HG03045 (cell line): ENCODE results near the gene TMEM91.
"Not testable (repeated sequence)": the region's sequence is repeated elsewhere in the genome, so short reads cannot be mapped to it uniquely, and the experiment has no call there.

ENCODE experiments used
- ATAC-seq: cut with Tn5 transposase; IDR thresholded peaks from one replicate; pipeline ENCODE4 v1.9.1; 2021; ENCODE audit warnings: mild to moderate bottlenecking, moderate library complexity; ENCODE audit not compliant: unreplicated experiment

TMEM91 gene

GRCh38 chr19:41373993-41374392, 2.3 kb upstream of the TMEM91 start:
- ATAC-seq = no peak

DNA sequence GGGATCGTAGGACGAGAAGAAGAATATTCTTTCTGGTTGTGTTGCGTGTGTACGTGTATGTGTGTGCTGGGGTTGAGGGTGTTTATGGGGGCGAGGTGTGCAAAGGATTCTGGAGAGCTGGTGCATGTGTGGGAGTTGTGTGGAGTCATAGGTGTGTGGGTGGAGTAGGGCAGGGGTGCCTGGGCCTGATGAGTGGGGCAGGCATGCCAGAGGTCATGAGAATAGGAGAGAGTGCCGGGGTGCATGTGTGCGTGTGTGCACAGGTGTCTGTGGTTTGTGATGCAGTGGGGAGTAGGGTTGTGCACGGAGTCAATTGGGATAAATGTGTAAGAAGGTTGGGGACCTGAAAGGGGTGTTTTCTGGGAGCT, 649 bp downstream of the TMEM91 start:
- no peak for ATAC-seq

- peak; percentile 61 for ATAC-seq
Measured at GRCh38 chr19:41377977-41378709, 1.8 kb downstream of the TMEM91 start.

DNA sequence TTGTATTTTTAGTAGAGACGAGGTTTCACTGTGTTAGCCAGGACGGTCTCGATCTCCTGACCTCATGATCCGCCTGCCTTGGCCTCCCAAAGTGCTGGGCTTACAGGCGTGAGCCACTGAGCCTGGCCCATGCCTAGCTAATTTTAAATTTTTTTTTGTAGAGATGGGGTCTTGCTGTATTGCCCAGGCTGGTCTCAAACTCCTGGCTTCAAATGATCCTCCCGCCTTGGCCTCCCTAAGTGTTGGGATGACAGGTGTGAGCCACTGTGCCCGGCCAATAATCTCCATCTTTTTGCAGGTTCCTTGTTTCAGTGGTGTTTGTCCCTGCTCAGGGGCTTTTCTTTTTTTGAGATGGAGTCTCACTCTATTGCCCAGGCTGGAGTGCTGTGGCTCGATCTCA, 5.2 kb downstream of the TMEM91 start:
- ATAC-seq = not testable (repeated sequence)

- no peak for ATAC-seq
Measured at GRCh38 chr19:41384351-41384750, 8.0 kb downstream of the TMEM91 start.

DNA sequence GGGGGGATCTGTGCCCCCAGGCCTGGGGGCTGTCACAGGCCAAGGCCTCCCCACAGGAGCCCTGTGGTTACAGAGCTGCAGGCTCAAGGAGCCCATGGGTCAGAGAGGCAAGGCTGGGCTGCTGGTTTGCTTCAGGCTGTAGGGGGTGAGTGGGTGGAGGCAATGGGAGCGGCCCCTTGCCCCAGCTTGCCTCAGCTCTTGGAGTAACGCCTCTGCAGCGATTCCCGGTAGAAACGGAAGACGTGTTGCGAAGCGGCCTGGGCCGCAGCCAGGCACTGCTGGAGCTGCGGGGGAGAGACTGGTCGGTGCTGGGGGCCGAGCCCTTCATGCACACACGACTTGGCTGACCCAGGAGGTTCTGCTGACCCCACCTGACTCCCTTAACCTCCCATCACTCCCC, 10.1 kb downstream of the TMEM91 start:
- no peak for ATAC-seq

GRCh38 chr19:41391618-41392017, 15.3 kb downstream of the TMEM91 start:
- no peak for ATAC-seq

GRCh38 chr19:41392775-41393174, 16.4 kb downstream of the TMEM91 start:
- no peak for ATAC-seq

GRCh38 chr19:41395355-41395754, 19.0 kb downstream of the TMEM91 start:
- no peak for ATAC-seq

DNA sequence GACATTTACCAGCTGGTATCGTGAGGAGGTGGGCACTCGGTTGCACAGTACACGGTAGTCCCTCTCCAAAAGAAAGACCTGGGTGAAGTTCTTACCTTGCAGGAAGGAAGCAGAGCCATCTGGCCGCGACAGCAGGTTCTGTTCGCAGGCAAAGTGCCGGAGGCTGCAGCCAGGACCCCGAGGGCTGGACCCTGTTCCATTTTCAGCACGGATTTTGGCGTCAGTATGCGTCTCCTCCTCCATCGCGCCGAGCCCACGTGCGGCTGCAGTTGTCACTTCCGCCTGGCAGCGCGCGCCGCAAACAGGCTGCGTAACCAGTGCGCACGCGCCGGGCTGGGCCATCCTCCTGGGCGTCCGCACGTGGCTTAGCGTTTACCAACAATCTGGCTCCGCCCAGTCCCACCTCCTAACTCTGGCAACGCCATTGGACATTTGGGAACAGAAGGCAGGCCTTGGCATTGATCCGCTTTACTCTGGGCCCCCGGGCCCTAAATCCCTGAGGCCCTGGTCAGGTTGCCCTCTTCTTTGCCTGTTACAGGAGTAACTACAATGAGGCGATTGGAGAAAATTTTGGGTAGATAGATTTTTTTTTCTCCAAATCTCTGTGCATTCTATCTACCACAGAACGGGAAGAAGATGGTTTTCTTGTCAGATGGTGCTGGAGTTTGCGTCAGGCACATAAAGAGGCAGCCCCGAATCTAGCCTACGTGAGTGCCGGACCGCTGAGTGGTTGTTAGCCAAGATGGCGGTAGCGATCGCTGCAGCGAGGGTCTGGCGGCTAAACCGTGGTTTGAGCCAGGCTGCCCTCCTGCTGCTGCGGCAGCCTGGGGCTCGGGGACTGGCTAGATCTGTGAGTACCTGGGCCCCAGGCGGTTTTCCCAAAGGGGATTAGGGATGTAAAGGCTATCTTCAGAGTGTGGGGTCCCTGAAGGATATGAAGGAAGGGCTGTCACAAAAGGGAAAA, 21.0 kb downstream of the TMEM91 start, which contains the start of the genes BCKDHA and EXOSC5:
TSS of gene BCKDHA (plus strand) at position 733 of the 964 bp plus-strand sequence. CDS start at position 743, 10 bp downstream.
TSS of gene EXOSC5 (minus strand) at position 274 of the 964 bp plus-strand sequence. CDS start at position 243, 31 bp downstream.
- peak; percentile 89 for ATAC-seq

DNA sequence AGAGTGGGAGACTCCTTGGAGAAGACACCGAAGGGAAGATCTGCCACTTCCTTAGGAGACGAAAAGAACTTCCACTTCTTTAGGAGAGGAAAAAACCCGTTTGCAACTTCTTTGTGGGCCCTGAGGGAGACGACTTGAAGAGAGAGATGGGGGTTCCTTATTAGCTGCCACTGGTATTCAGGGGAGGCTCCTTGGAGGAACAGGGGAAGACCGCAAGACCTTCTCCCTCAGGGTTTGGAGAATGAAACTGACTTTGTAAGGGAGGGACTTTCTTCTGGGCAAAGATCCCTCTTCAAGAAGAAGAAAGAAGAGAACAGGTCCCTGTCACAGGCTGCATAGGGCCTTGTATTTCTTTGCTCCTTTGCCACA, 21.7 kb downstream of the TMEM91 start:
- no peak for ATAC-seq

- no peak for ATAC-seq
Measured at GRCh38 chr19:41398598-41398997, 22.3 kb downstream of the TMEM91 start.

DNA sequence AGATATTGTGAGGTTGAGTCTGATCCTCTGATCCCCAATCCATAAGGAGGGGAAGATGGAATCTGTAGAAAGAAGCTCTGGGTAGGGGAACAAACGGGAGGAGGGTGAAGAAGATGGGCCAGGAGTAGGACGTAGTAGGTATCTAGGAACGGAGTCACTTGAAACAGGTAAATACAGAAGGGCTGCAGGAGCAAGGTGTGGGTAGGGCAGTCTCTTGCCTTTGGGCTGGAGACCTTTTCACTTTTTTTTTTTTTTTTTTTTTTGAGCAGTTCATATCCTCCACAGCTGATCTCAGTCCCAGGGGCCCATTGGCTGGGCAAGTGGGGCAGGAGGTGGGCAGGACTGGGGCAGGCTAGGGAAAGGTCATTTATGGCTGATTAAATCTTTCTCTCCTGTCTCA, 22.8 kb downstream of the TMEM91 start:
- no peak for ATAC-seq

GRCh38 chr19:41399525-41399924, 23.2 kb downstream of the TMEM91 start:
- ATAC-seq = no peak

GRCh38 chr19:41401483-41401882, 25.1 kb downstream of the TMEM91 start:
- no peak for ATAC-seq

- ATAC-seq = no peak
Measured at GRCh38 chr19:41402010-41402409, 25.7 kb downstream of the TMEM91 start.

- no peak for ATAC-seq
Measured at GRCh38 chr19:41403181-41403970, 27.0 kb downstream of the TMEM91 start.

GRCh38 chr19:41405776-41406175, 29.4 kb downstream of the TMEM91 start:
- no peak for ATAC-seq

- no peak for ATAC-seq
Measured at GRCh38 chr19:41407271-41407670, 30.9 kb downstream of the TMEM91 start.

GRCh38 chr19:41408256-41408655, 31.9 kb downstream of the TMEM91 start:
- ATAC-seq = no peak

GRCh38 chr19:41408846-41409245, 32.5 kb downstream of the TMEM91 start:
- ATAC-seq = not testable (repeated sequence)
